Spleen (tissue), 11 donors: ENCODE results near the gene MEGF8. TPM values are rescaled to one million over a fixed set of nuclear protein-coding genes. Genes with fewer than 3 reads are reported as not detected.

Source experiments
- DNase-seq: peaks from one replicate; pipeline ENCODE4 v3.0.0-alpha.2; 2020
- H3K27ac ChIP-seq, 8 donors: fragments of 200-600 bp; sonication (generic) in 7 of 8; 1 replicate in 4 of 8; 2 replicates in 4 of 8; pipeline versions ENCODE4 v1.5.0 to v1.8.0; 2016 to 2021; ENCODE audit warnings: inconsistent platforms in 4 of 8, mild to moderate bottlenecking in 4 of 8, moderate library complexity in 1 of 8
- H3K27me3 ChIP-seq, 7 donors: fragments of 200-600 bp; sonication (generic) in 6 of 7; replicated peaks in 1 of 7; 1 replicate in 4 of 7; 2 replicates in 3 of 7; pipeline versions ENCODE4 v1.5.0 to v1.8.0; 2016 to 2021; ENCODE audit warnings: inconsistent platforms in 3 of 7, mild to moderate bottlenecking in 1 of 7
- H3K36me3 ChIP-seq, 6 donors: fragments of 200-600 bp; sonication (generic) in 5 of 6; 1 replicate in 4 of 6; 2 replicates in 2 of 6; pipeline versions ENCODE4 v1.5.0 to v1.8.0; 2016 to 2021; ENCODE audit warnings: inconsistent platforms in 2 of 6
- H3K4me1 ChIP-seq, 6 donors: fragments of 200-600 bp; sonication (generic) in 5 of 6; 1 replicate in 3 of 6; 2 replicates in 3 of 6; pipeline versions ENCODE4 v1.5.0 to v1.8.0; 2016 to 2021; ENCODE audit warnings: inconsistent platforms in 3 of 6
- H3K4me3 ChIP-seq, 8 donors: fragments of 200-600 bp; sonication (generic) in 7 of 8; 1 replicate in 4 of 8; 2 replicates in 4 of 8; pipeline versions ENCODE4 v1.5.0 to v1.8.0; 2016 to 2021; ENCODE audit warnings: inconsistent platforms in 4 of 8, mild to moderate bottlenecking in 4 of 8, moderate library complexity in 2 of 8
- H3K9me3 ChIP-seq, 8 donors: fragments of 200-600 bp; sonication (generic) in 7 of 8; 1 replicate in 4 of 8; 2 replicates in 4 of 8; pipeline versions ENCODE4 v1.5.0 to v1.8.0; 2016 to 2021; ENCODE audit warnings: inconsistent platforms in 4 of 8
- POLR2A ChIP-seq, 3 donors: fragments of 450-650 bp; IDR thresholded peaks; one replicate each; pipeline ENCODE4 v1.5.1; 2017; ENCODE audit warnings: antibody characterized with exemption in 3 of 3, mild to moderate bottlenecking in 1 of 3
- POLR2AphosphoS5 ChIP-seq, 3 donors: sonication (generic); formaldehyde crosslinking; IDR thresholded peaks; one replicate each; pipeline ENCODE4 v1.5.1; 2017; ENCODE audit warnings: antibody characterized with exemption in 3 of 3
- WGBS, 5 donors: extraction: QIAGEN DNeasy Blood & Tissue Kit in 3 of 5; methylation state at CpG; one replicate each; pipeline versions ENCODE4 v1.1.5 to v1.1.7; 2013 to 2018; 5-methylcytosine and 5-hydroxymethylcytosine counted together
- intact Hi-C: fragments of 100-400 bp; cut with DNase I; formaldehyde crosslinking; loops from one replicate; pipeline ENCODE4 v1.15.0; 2023; ENCODE audit warnings: low total_unique reads
- polyA plus RNA-seq, 3 donors: library from polyadenylated mRNA; stranded (reverse); fragments of 200-250 nt; gene quantifications; one replicate each; pipeline ENCODE4 v1.2.1, GENCODE V29; 2013
- total RNA-seq, 7 donors: library from RNA; depleted of rRNA in 3 of 7; stranded (reverse); fragments of >200 nt in 3 of 7; fragmentation: NEBNext Ultra II Directional in 4 of 7; extraction: Animal tissue kit (Norgen Biotek cat#: 25700) in 4 of 7; gene quantifications; one replicate each; pipeline versions ENCODE4 v1.1.0 to v1.2.1, GENCODE V29; 2016 to 2021
- TF ChIP-seq, protein P1 (sequence below), 11 experiments: fragments of 200-600 bp in 7 of 11; fragments of 450-650 bp in 4 of 11; sonication (generic) in 4 of 11; IDR thresholded peaks in 8 of 11; conservative IDR thresholded peaks in 3 of 11; 1 replicate in 7 of 11; 2 replicates in 4 of 11; pipeline versions ENCODE4 v1.4.0 to v1.8.0; 2016 to 2021; ENCODE audit warnings: antibody characterized with exemption in 11 of 11, inconsistent platforms in 4 of 11, mild to moderate bottlenecking in 1 of 11
- donor health status: healthy with polysubstance abuse.
- donor health status: DM: no; HTN: no; CAD: no; lungs with moderate emphysema.
- donor health status: DM: no; HTN: no; CAD: no.
- donor health status: Bipolar disorder and iron deficiency.
- donor health status: healthy.
- donor health status: DM: no; HTN: no; CAD: no.
- donor health status: DM: yes; HTN: yes; CAD: no.

MEGF8 gene
- total and polyA plus RNA-seq, 10 donors = 2.3 to 26.2 (median 18.7) TPM

DNA sequence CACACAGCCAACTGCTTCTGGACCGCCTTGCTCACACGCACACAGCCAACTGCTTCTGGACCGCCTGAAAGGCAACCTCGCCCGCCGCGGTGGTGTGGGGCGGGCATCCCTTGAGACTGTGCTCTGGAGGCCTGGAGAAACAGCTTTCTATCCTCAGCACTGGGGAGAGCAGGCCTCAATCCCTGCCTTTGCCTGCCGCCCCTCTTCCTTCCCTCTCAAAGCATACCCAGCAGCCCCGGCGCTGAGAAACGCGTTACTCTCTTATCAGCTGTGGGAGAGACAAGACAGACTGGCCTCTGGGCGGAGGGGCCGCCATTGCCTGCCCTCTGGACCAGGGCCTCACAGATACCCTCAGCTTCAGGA is 98.9 kb downstream of the MEGF8 start:
- Histone ChIP-seq H3K36me3 (peaks cover 0 to 1% (median 0%) of the 10 kb centered on the region in 6 donors), H3K4me1 (peaks cover 24 to 58% (median 49%) of the 10 kb centered on the region in 6 donors), H3K4me3 (peak overlapping the region; percentile 46 to 98 (median 85)), H3K9me3 (no peaks in the 10 kb centered on the region), H3K27me3 (peaks cover 0 to 7% (median 0%) of the 10 kb centered on the region in 7 donors), H3K27ac (peak overlapping the region in 5 of 8 donors; percentile 20 to 92 (median 90))
- peak; percentile 79 for DNase-seq
- intact Hi-C loops = no loop called here
- no peak for TF ChIP-seq POLR2A (IDR thresholded peaks at IDR 0.05)
- TF ChIP-seq POLR2AphosphoS5 (IDR thresholded peaks at IDR 0.05) = no peak
- TF ChIP-seq, protein P1, sequence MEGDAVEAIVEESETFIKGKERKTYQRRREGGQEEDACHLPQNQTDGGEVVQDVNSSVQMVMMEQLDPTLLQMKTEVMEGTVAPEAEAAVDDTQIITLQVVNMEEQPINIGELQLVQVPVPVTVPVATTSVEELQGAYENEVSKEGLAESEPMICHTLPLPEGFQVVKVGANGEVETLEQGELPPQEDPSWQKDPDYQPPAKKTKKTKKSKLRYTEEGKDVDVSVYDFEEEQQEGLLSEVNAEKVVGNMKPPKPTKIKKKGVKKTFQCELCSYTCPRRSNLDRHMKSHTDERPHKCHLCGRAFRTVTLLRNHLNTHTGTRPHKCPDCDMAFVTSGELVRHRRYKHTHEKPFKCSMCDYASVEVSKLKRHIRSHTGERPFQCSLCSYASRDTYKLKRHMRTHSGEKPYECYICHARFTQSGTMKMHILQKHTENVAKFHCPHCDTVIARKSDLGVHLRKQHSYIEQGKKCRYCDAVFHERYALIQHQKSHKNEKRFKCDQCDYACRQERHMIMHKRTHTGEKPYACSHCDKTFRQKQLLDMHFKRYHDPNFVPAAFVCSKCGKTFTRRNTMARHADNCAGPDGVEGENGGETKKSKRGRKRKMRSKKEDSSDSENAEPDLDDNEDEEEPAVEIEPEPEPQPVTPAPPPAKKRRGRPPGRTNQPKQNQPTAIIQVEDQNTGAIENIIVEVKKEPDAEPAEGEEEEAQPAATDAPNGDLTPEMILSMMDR (IDR thresholded peaks at IDR 0.05 in 8 of 11, conservative IDR thresholded peaks at IDR 0.05 in 3 of 11) = no peak
- WGBS, 5 donors = 74 to 81% (median 75%) methylated on average over 7 to 15 of the region's 15 CpGs

DNA sequence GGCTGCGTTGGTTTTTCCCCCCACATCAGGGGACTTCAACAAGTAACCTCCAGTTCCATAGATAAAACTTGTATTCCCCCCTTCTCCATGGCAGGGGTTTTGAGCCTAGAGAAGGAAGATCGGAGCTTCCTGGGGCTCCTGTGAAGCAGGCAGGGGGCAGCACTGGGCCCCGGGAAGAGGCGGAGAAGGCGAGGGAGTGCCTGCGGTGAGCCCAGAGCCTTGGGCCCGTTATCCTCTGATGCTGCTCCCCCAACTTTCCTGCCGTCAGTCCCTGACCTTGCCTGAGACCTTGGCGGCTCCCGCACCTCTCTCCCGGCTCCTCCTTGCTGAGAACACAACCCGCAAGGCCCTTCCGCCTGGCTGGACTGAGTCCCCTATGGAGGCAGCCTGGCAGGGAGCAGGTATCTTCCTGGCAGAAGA is 99.3 kb downstream of the MEGF8 start:
- H3K36me3 ChIP-seq = no peaks in the 10 kb centered on the region

DNA sequence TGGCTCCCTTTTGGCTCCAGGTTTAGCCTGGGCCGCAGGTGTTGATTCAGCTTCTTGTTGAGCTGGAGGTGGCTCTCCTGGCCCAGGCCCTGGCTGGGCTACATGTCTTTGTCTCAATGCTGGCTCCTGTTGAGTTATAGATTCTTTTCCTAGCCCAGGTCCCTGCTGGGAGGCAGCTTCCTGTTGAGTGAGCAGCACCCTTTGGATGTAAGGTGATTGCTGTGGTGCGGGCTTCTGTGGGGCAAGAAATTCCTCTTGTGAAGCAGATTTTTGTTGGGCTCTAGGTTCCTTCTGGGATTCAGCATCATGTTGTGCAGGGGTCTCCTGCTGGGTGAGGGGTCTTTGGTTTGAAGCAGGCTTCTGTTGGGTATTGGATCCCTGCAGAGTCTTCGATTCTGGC is 101.2 kb downstream of the MEGF8 start:
- Histone ChIP-seq H3K27me3 (peaks cover 0 to 7% (median 0%) of the 10 kb centered on the region in 7 donors), H3K27ac (peak overlapping the region in 1 of 8 donors; percentile 2), H3K4me1 (peaks cover 7 to 35% (median 28%) of the 10 kb centered on the region in 6 donors), H3K4me3 (no peak overlapping the region), H3K9me3 (no peaks in the 10 kb centered on the region), H3K36me3 (no peaks in the 10 kb centered on the region)
- intact Hi-C loops = no loop called here
- 85 to 98% (median 95%) methylated on average over 2 to 3 of the region's 3 CpGs for WGBS, 5 donors
- no peak for DNase-seq
- TF ChIP-seq POLR2AphosphoS5 (IDR thresholded peaks at IDR 0.05) = no peak
- no peak for TF ChIP-seq POLR2A (IDR thresholded peaks at IDR 0.05)
- TF ChIP-seq, protein P1 (IDR thresholded peaks at IDR 0.05 in 8 of 11, conservative IDR thresholded peaks at IDR 0.05 in 3 of 11) = no peak

More for the DNA sequence above, 99.3 kb downstream of the MEGF8 start:
- peak; percentile 78 for DNase-seq
- H3K9me3 ChIP-seq = no peaks in the 10 kb centered on the region
- peak overlapping the region in 4 of 8 donors; percentile 20 to 92 (median 90) for H3K27ac ChIP-seq
- no peak overlapping the region for H3K4me3 ChIP-seq
- H3K4me1 ChIP-seq = peaks cover 24 to 54% (median 45%) of the 10 kb centered on the region in 6 donors
- 51 to 73% (median 72%) methylated on average over 13 of the region's 13 CpGs for WGBS, 5 donors
- intact Hi-C loops = no loop called here
- peaks cover 0 to 7% (median 0%) of the 10 kb centered on the region in 7 donors for H3K27me3 ChIP-seq
- TF ChIP-seq, protein P1 (IDR thresholded peaks at IDR 0.05 in 8 of 11, conservative IDR thresholded peaks at IDR 0.05 in 3 of 11) = peak in 3 of 11 experiments; percentile 32 to 44 (median 34)
- no peak for TF ChIP-seq POLR2AphosphoS5 (IDR thresholded peaks at IDR 0.05)

DNA sequence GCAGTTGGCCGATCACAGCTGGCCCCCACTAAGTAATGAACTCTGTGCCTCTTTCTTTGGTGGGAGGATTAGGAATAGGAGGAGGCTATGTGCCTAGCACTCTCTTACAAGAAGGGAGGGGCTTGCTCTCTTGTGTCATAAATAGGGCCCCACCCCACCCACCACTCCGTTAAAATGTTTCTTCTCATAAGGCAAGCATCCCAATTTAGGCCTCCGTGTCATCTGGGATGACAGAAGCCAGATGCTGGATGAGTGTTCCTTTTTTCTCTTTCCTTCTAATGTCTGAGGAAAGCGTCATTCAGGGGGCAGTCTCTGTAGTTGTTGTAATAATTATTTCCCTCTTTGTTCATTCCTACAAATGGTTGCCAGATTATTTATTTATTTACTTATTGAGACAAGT is 101.9 kb downstream of the MEGF8 start, which contains the start of gene LIPE:
TSS of gene LIPE (minus strand) at position 76 of the 400 bp plus-strand sequence. CDS start 239 bp downstream, outside the sequence.
- H3K9me3 ChIP-seq = no peaks in the 10 kb centered on the region
- TF ChIP-seq POLR2AphosphoS5 (IDR thresholded peaks at IDR 0.05) = no peak
- TF ChIP-seq, protein P1 (IDR thresholded peaks at IDR 0.05 in 8 of 11, conservative IDR thresholded peaks at IDR 0.05 in 3 of 11) = no peak
- TF ChIP-seq POLR2A (IDR thresholded peaks at IDR 0.05) = no peak
- peaks cover 0 to 7% (median 0%) of the 10 kb centered on the region in 7 donors for H3K27me3 ChIP-seq
- 69 to 85% (median 76%) methylated on average over 4 of the region's 4 CpGs for WGBS, 5 donors
- intact Hi-C loops = no loop called here
- H3K4me1 ChIP-seq = peaks cover 7 to 29% (median 21%) of the 10 kb centered on the region in 6 donors
- no peaks in the 10 kb centered on the region for H3K36me3 ChIP-seq
- DNase-seq = no peak
- H3K4me3 ChIP-seq = no peak within 1 kb of the TSS
- peak within 1 kb of the TSS in 3 of 8 donors; percentile 3 to 44 (median 23) for H3K27ac ChIP-seq
